Measurements from ENCODE around the gene OPA3.
A peak's percentile ranks its signal among the peaks of the same experiment; 100 is the strongest.

The OPA3 gene

DNA sequence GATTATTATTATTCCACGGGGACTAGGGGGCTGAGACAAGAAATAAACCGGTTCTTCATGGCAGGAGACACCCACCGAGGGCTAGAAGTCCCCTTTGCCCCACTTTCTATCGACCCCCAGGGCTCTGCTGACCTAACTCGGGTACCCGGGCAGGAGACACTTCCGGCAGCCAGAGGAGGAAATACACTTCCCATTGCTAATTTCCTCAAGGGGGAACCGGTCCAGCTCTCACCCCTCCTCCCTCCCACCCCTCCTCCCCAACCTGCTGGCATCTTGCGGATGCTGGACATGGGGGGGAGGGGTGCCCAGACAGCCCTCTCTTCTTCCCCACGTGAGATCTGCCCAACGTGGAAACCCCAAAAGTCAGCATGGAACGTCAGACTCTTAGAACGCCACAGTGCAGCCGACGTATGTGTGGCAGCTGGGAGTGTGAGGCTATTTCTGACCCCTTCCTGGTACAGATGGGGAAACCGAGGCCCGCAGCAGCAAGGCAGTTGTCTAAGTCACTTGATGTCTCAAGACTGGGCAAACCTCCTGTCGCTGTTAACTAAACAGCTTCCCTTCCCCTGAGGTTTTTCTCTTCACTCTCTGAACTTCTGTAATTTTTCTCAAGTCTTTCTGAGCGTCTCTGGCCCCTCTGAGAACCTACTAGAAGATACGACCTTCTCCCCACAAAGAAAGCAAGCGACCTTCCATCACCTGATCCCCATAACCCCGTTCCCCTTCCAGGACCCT is 13.8 kb upstream of the OPA3 start:
- DNase-seq (ENCODE audit: low read depth in 2 of 2), result no peak

DNA sequence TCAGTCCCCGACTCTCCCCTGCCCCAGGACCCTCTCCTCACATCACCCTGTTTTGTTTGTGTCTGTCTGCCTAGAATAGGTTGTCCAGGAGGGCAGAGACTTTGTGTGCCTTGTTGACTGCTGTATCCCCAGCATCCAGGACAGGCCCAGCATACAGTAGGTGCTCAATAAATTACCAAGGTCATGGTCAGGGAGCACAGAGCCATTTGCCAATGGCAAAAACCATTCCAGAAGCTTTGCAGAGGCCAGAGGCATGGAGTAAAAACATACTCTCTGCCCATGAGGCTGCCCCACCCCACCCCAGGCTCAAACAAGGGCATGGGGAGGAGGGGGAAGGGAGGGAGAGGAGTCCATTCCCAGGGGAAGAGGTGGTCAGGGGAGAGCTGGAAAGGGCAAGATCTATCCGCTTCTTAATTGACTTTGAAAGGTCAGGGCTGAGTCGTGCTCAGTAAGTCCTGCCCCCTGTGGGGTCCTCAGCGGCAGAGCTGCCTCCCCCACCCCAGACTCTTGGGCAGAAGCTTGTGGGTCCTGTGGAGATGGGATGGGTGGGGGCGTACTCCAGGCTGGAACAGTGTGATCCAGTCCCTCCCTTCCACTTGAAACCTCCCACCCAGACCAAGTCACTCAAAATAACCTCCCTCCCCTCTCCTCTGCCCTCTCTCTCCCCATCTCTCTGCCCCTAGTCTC is 13.0 kb upstream of the OPA3 start:
- no peak for DNase-seq (ENCODE audit: low read depth in 2 of 2)

DNA sequence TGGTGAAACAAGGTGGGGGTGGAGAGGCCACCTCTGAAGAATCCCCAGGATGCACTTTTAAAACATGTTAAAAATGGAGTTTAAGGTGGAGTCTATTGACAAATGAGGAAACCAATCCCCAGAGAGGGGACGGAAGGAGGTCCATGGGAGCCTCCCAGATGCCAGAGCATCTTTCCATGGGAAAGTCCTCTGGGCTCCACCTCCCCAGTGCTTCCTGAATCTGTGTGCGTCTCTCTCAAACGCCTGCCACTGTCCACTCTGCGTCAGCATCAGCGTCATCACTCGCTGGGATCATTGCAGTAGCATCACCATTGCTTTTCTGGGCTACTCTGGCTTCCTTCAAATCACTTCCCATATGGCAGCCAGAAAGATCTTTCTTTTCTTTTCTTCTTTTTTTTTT is 11.2 kb upstream of the OPA3 start:
- DNase-seq (ENCODE audit: low read depth in 2 of 2), result no peak

DNA sequence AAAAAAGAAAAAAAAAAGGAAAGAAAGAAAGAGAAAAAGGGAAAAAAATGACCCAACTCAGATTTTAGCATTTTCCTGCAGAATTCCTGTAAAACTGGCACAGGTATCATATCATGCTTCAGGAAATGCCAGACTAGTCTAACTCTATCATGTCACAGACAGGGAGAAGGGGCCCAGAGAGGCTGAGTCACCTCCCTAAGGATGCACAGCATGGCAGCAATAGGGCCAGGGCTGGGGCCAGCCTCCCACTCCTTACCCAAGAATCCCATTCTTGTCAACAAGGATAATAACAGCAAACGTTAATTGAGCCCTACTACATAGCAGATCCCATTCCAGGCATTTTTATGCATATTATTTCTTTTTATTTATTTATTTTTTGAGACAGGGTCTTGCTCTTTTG is 8.9 kb upstream of the OPA3 start:
- no peak for DNase-seq (ENCODE audit: low read depth in 2 of 2)

DNA sequence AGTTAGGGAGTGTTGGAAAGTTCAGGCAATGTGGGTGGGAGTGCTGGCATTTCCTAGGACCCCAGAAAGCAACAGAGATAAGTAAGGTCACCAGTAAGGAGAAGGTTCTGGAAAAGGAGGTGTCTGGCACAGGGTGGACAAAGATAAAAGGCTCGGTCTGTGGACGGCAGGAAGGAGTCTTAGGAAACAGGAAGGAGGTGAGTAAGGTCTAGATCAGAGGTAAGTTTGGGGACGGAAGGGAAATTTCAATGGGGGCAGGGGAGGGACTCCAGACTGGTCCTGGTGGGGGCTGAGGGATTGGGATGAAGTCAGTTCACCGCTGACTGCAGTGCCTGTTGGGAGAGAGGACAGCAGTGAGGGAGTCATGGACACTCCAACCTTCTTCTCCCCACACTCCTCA is 7.8 kb upstream of the OPA3 start:
- no peak for DNase-seq (ENCODE audit: low read depth in 2 of 2)

DNA sequence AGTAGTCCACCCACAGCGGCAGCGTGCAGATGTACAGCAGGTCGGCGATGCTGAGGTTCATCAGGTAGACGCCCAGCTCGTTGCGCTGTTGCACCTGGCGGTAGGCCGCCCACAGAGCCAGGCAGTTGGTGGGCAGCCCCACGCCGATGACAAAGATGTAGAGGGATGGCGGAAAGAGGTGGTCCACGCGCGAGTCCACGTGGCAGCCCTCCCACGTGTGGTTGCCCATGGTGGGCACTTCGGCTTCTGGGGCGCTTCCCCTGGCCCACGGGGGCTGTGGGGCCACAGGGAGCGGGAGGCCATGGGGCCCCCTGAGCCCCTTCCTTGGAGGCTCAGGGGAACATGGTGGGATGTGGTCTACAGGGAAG is 7.0 kb upstream of the OPA3 start:
- no peak for DNase-seq (ENCODE audit: low read depth in 2 of 2)

DNA sequence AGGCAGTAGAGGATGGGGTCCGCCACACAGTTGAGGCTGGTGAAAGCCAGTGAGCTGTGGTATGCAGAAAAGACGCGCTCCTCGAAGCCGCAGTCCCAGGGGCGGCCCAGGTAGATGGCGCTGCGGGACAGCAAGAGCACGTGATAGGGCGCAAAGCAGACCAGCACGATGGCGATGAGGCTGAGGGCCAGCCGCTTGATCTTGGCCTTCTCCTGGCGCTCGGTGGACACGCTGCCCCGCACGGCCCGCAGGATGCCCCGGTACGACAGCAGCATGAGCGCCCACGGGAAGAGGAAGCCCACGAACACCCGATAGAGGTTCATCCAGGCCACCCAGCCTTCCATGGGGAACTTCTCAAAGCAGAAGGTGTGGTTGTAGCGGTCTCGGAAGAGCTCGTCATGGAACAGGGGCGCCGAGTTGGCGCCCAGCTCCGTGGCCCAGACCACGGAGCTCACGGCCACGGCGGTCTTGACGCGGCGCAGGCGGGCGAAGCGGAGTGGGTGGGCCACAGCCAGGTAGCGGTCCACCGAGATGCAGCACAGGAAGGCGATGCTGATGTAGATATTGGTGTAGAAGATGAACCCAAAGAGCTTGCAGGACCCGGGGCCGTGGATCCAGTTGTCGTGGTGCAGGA is 6.5 kb upstream of the OPA3 start:
- peak in 1 of 2 donors; percentile 40 for DNase-seq (ENCODE audit: low read depth in 2 of 2)

DNA sequence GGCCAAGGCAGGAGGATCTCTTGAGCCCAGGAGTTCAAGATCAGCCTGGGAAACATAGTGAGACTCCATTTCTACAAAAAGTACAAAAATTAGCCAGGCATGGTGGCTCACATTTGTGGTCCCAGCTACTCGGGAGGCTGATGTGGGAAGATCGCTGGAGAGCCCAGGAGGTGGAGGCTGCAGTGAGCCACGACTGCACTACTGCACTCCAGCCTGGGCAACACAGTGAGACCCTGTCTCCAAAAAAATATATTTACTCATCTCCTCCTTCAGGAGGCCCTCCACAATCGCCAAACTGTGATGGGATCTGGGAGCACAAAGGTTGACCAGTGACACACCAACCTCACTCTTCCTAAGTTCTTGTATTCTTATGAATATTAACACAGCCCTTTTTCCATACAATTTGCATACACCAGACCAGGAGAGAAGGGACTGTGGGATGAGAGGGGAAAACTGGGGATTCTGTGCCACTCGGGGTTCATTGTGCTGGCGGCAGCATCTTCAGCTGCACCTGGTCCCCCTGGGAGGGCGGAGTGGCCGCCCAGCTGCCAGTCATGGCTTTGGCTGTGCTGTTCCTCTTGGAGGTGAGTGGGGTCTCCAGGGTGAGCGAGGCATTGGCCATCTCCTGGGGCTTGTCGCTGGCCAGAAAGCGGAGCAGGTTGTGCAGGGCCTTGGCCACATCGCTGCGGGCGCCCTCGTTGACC is 5.8 kb upstream of the OPA3 start:
- no peak for DNase-seq (ENCODE audit: low read depth in 2 of 2)

DNA sequence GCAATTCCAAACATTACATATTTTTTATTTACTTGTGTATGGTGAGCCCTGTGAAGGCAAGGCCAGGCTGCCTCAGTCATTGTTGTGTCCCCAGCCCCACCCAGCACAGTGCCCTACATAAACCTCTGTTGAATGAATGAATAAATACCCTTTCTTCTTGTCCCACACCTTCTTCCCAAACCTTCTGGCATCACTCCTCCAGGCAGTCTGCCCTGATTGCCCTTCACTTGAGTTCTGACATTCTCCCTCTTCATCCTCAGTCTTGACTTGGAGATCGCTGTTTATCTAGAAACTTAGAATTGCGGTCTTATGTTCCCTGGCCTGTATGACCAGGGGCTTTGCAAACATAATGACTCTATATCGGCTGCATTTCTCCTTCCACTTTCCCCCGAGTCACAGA is 5.2 kb upstream of the OPA3 start:
- DNase-seq (ENCODE audit: low read depth in 2 of 2), result no peak

DNA sequence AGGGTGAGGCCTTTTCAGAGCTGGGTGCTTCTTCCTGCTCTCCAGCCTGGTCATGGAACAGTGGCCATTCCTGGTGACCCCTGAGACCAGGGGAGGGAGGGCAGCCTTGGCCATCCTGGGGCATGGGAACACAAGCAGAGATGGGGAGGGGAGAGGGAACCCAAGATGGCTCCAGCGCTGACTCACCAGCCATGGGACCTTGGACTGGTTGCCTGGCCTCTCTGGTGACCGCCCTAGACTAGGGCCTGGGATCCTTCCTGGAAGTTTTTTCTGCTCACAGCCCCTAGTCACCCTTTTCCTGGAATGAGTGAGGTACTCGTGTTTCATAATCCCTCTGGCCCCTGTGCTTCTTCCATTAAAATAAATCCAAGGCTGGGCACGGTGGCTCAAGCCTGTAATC is 3.3 kb upstream of the OPA3 start:
- no peak for DNase-seq (ENCODE audit: low read depth in 2 of 2)

DNA sequence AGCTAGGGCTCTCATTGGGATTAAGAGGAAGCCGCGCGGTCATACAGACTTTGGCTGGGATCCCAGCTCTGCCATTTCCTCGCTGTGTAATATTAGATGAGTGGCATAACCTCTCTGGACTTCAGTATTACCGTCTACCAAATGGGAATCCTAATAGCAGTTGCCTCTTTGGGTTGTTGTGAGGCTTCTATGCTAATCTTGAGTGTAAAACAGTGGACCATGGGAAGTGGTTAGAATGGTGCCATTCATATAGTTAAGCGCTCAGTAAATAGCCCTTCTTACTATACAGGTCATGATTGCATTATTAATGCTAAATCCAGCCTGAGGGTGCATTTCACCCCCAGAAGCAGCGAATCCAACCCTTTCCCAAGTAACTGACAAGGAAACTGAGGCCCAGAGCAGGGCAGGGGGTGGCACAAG is 566 bp upstream of the OPA3 start:
- no peak for DNase-seq (ENCODE audit: low read depth in 2 of 2)

DNA sequence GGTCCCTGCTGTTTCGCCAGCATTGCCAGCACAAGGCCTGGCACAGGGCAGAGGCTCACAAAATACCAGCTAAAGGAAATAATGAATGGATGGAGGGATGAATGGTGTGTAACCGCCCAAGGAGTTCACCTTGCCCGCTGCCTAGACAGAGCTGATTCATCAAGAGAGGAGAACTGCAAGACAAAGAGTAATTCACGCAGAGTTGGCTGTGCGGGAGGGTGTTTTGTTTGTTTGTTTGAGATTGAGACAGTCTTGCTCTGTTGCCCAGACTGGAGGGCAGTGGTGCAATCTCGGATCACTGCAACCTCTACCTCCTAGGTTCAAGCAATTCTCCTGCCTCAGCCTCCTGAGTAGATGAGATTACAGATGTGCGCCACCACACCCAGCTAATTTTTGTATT is 3.0 kb downstream of the OPA3 start:
- DNase-seq (ENCODE audit: low read depth in 2 of 2), result no peak

DNA sequence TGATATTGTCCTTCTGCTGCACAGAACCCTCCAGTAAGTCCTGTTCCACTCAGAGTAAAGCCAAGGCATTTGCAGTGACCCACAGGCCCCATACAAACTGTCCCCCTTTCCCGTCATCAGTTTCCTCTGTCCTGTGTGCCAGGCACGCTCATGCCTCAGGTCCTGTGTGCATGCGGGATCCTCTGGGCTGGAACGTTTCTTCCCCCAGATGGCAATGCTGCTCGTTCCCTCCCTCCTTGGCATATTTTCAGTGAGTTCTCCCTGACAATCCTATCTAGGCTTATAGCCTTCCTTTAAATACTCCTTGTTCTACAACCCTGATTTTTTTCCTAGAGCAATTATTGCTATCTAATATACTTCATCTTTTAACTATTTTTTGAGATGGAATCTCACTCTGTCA is 5.7 kb downstream of the OPA3 start:
- no peak for DNase-seq (ENCODE audit: low read depth in 2 of 2)

DNA sequence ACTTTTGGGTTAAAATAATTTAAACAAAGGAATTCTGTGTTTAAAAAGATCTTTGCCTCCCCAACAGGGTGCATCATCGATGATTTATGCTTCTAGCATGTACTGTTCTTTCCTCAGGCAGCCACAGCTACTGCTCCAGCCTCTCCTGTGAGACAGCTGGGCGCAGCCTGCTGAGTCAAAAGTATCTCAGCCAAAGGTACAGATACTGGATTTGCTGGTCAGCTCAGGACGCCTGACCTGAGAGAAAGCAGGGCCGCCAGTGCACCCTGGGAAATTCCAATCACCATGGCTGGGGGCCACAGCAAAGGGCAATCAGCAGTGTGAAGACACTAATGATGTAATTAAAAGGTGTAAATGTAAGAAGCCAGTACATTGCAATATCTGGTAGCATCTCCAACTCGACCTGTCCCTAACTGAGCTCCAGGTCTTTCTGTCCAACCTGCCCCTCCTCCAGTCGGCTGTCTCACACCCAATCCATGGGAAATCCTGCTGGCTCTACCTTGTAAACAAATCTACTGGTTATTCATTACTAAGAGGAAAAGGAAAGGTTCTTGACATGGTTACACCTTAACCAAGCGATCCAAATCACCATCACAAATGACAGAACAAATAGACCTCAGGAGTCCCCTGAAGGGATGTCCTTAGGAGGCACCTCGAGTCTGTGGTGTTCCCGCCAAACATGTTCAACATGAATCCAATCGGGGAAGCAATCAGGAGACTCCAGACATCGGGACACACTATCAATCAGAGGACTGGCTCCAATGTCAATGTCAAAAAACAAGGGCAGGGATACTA is 7.3 kb downstream of the OPA3 start:
- DNase-seq (ENCODE audit: low read depth in 2 of 2), result no peak

DNA sequence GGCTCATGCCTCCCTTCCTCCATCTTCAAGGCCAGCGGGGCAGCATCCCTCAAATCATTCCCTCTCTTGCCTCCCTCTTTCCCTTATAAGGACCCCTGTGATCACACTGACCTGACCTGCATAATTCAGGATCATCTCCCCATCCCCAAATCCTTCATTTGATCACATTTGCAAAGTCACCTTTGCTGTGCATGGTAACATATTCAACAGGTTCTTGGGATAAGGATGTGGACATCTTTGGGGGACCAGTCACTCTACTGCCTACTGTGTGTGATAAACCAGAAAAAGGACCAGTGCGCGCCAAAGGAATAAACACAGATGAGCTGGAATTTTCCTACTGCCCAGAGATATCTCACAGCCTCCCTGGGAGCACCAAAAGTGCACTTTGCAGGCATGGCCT is 7.9 kb downstream of the OPA3 start:
- DNase-seq (ENCODE audit: low read depth in 2 of 2), result no peak

DNA sequence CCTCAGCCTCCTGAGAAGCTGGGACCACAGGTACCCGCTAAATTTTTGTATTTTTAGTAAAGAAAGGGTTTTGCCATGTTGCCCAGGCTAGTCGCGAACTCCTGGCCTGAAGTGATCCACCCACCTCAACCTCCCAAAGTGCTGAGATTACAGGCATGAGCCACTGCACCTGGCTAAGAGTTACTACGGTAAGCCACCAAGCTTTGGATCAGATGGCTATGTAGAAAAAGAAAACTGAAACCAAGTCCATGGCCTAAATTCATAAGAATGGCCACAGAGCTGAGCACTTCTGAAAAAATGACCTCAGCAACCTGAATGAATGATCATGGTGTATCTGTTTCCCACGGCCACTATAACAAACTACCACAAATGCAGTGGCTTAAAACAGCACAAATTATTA is 9.4 kb downstream of the OPA3 start:
- no peak for DNase-seq (ENCODE audit: low read depth in 2 of 2)

DNA sequence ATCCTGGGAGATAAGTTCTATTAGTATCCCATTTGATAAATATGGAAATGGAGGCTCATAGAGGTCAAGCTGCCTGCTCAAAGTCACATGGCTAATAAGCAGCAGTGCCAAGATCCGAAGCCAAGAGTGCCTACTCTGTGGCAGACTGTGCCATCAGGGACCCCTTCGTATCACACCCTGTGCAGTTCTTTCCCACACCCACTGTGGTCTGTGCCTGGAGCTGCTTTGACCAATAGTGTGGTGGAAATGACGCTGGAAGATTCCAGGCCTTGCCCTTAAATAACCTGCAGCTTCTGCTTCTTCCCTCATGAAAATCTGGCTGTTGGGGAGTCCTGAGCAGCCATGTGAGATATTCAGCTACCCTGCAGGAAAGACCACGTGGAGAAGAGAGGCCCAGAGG is 10.1 kb downstream of the OPA3 start:
- no peak for DNase-seq (ENCODE audit: low read depth in 2 of 2)

DNA sequence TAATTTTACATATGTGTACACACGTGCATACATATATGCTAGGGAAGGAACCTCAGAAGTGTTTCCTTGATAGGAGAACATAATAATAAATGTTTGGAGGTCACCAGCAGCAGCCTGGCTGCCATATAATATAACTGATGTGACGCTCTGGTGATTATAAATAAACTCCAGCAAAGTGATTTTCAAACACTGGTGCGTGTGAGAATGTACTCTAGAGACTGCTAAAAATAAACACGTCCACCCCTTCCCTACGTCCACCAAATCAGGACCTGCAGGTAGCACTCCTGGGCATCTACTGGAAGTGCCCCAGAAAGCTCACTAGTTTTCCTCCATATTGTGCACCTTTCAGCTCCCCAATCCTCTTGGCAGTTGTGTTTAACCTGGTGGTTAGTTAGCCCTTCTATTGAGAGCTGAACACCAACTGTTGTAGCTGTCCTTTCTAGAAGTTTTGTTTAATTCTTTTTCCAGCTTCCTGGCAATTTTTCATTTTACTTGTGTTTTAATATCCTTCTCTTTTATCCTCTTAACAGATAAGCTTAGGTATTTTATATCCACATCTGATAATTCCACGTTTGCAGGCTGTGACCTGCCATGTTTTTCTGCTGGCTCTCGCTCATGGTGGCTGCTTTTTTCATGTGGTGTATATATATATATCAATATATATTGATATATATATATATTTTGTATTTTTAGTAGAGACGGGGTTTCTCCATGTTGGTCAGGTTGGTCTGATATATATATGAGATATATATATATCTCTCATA is 13.0 kb downstream of the OPA3 start:
- no peak for DNase-seq (ENCODE audit: low read depth in 2 of 2)

DNA sequence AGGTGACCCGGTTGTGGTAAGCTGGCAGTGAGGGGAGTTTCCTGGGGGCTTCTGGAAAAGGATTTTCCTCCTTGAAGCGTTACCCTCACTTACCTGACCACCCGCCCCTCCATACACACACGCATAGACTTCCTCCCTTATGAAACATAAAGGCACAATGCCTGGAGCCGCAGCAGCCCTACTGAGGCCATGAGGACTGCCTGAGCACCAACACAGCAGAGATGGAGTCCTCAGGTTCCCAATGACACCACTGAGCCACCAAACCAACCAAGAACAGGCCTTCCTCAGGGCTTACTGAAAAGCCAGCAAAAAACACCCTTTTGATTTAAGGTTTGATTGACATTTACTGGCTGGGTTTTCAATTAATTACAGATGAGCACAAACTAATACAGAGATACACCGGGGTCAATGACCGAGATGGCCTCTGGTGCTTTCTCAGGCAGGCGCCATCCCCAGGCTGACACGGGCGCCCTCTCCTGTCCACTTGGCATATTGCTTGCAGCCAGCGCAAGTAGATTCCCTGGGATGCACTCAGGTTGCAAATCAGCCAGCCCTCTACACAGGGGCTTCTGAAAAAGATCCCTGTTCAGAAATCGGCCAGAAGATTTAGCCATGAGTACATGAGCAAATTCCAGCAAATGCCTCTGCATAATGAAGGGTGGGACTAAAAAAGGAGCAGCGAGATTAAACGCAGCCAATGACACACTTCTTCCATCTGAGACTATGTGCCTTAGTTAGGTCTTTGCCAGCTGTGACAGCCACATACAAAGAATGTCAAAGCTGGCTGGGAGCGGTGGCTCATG is 14.8 kb downstream of the OPA3 start:
- peak; percentile 38 to 50 for DNase-seq (ENCODE audit: low read depth in 2 of 2)

DNA sequence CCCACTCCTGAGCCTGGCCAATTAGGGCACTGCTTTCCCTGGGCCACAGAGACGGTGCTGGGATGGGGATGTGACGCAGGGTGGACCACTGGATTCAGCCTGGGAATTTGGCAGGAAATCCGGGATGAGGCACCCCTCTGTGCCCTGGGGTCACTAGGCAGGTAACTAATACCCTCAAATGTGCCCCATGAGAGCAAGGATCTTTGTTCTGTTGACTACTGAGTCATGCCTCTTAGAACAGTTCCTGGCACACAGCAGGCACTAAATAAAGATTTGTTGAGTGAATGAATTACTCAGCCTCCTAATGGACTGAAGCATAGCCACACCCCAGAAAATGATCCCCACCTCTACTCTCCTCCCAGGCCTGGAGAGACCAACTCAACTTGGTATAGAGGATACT is 15.9 kb downstream of the OPA3 start:
- DNase-seq (ENCODE audit: low read depth in 2 of 2), result no peak

Measured in stimulated activated CD4-positive, alpha-beta T cell treated with anti-CD3 and anti-CD28 coated beads, Interleukin-1b, Interleukin-23, amount 100 ng/mL, for 4 hours (primary cell).